AG08396 (cell line): ENCODE data around the gene VSIG10L.

ENCODE experiments used
- DNase-seq: peaks from one replicate; pipeline ENCODE4 v3.0.0; 2012; ENCODE audit warnings: low spot score, mixed read lengths

Gene VSIG10L

GRCh38 chr19:51317968-51318367 is 24.0 kb downstream of the VSIG10L start:
- DNase-seq: no peak

GRCh38 chr19:51317376-51317775 is 24.6 kb downstream of the VSIG10L start:
- no peak for DNase-seq

- DNase-seq: no peak
Measured at GRCh38 chr19:51316688-51317087, 25.3 kb downstream of the VSIG10L start.

- DNase-seq: no peak
Measured at GRCh38 chr19:51311351-51312257, 30.3 kb downstream of the VSIG10L start, which contains the start of gene IGLON5. IGLON5 (plus strand) TSS chr19:51311644; CDS start chr19:51311848, 204 bp downstream.

GRCh38 chr19:51305479-51305878 is 36.5 kb downstream of the VSIG10L start:
- DNase-seq: no peak

- no peak for DNase-seq
Measured at GRCh38 chr19:51301266-51301665, 40.7 kb downstream of the VSIG10L start.

GRCh38 chr19:51297406-51297805 is 44.5 kb downstream of the VSIG10L start:
- no peak for DNase-seq

- DNase-seq: no peak
Measured at GRCh38 chr19:51296336-51297093, 45.4 kb downstream of the VSIG10L start.

GRCh38 chr19:51295382-51296126 is 46.4 kb downstream of the VSIG10L start:
- DNase-seq: no peak

- no peak for DNase-seq
Measured at GRCh38 chr19:51294977-51295375, 47.0 kb downstream of the VSIG10L start.

- DNase-seq: no peak
Measured at GRCh38 chr19:51294211-51294976, 47.5 kb downstream of the VSIG10L start.

- DNase-seq: no peak
Measured at GRCh38 chr19:51293571-51294210, 48.2 kb downstream of the VSIG10L start.

GRCh38 chr19:51292971-51293370 is 49.0 kb downstream of the VSIG10L start:
- no peak for DNase-seq

GRCh38 chr19:51289635-51290034 is 52.3 kb downstream of the VSIG10L start:
- DNase-seq: no peak

- no peak for DNase-seq
Measured at GRCh38 chr19:51285682-51286081, 56.3 kb downstream of the VSIG10L start.

GRCh38 chr19:51282335-51282734 is 59.6 kb downstream of the VSIG10L start:
- no peak for DNase-seq
